ENCODE results near the gene LRRC53.
A peak's percentile ranks its signal among the peaks of the same experiment; 100 is the strongest.

Gene LRRC53

DNA sequence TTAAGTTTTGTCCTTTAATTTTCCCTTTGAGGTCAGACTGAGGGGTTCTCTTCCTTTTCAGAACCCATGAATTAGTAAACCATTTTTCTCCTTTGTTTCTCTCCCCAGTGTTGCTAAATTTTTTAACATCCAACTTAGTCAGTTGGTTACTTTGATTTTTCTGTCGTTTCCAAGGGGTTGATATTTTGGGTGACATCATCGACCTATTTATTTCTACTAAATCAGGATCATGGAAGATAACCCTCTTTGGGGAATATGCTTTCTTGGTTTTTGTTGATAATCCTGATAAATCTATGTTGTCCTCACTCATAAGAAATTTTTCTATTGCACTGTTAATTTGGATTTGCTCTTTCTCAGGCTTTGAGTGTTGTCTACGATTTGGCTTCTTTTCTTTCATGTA is 40.9 kb downstream of the LRRC53 start:
- POLR2A ChIA-PET = no interaction called here
- no CpG with 5 or more reads among the region's 3 CpGs for WGBS (ENCODE audit: insufficient coverage)

GRCh38 chr1:74470936-74471335 is 41.5 kb downstream of the LRRC53 start:
- H3K4me3 ChIP-seq (ENCODE audit: control insufficient read depth in 1 of 7, extremely low read depth in 1 of 7, insufficient read depth in 4 of 7, low read depth in 2 of 7, low read length in 6 of 7) = no peak overlapping the region
- no peaks in the 10 kb centered on the region for H3K36me3 ChIP-seq (ENCODE audit: control insufficient read depth in 4 of 4, insufficient read depth in 4 of 4, low read length in 3 of 4)
- no peaks in the 10 kb centered on the region for H3K4me1 ChIP-seq (ENCODE audit: control extremely low read depth in 1 of 4, control insufficient read depth in 4 of 4, insufficient read depth in 4 of 4, low read length in 3 of 4)
- peaks cover 0 to 3% (median 0%) of the 10 kb centered on the region in 5 experiments for H3K27me3 ChIP-seq (replicated peaks in 2 of 5; ENCODE audit: control insufficient read depth in 4 of 5, insufficient read depth in 5 of 5, low read length in 4 of 5)
- H3K9me3 ChIP-seq (ENCODE audit: control extremely low read depth in 1 of 5, control insufficient read depth in 4 of 5, insufficient read depth in 2 of 5, low read depth in 1 of 5, low read length in 4 of 5) = no peaks in the 10 kb centered on the region
- no peak overlapping the region for H3K27ac ChIP-seq (ENCODE audit: insufficient read depth in 1 of 2, low read depth in 1 of 2, low read length in 2 of 2, poor library complexity in 1 of 2, severe bottlenecking in 2 of 2)
- ChIA-PET CTCF (no interaction called here), POLR2A (no interaction called here)
- no peak for DNase-seq
- WGBS (ENCODE audit: insufficient coverage) = 63% methylated on average over 3 of the region's 3 CpGs

More for the DNA sequence above, 40.9 kb downstream of the LRRC53 start:
- no peaks in the 10 kb centered on the region for H3K9me3 ChIP-seq (ENCODE audit: control extremely low read depth in 1 of 5, control insufficient read depth in 4 of 5, insufficient read depth in 2 of 5, low read depth in 1 of 5, low read length in 4 of 5)
- DNase-seq = no peak
- H3K27ac ChIP-seq (ENCODE audit: insufficient read depth in 1 of 2, low read depth in 1 of 2, low read length in 2 of 2, poor library complexity in 1 of 2, severe bottlenecking in 2 of 2) = no peak overlapping the region
- peaks cover 0 to 3% (median 0%) of the 10 kb centered on the region in 5 experiments for H3K27me3 ChIP-seq (replicated peaks in 2 of 5; ENCODE audit: control insufficient read depth in 4 of 5, insufficient read depth in 5 of 5, low read length in 4 of 5)
- no peak overlapping the region for H3K4me3 ChIP-seq (ENCODE audit: control insufficient read depth in 1 of 7, extremely low read depth in 1 of 7, insufficient read depth in 4 of 7, low read depth in 2 of 7, low read length in 6 of 7)
- H3K36me3 ChIP-seq (ENCODE audit: control insufficient read depth in 4 of 4, insufficient read depth in 4 of 4, low read length in 3 of 4) = no peaks in the 10 kb centered on the region
- CTCF ChIA-PET = no interaction called here
- no peaks in the 10 kb centered on the region for H3K4me1 ChIP-seq (ENCODE audit: control extremely low read depth in 1 of 4, control insufficient read depth in 4 of 4, insufficient read depth in 4 of 4, low read length in 3 of 4)

DNA sequence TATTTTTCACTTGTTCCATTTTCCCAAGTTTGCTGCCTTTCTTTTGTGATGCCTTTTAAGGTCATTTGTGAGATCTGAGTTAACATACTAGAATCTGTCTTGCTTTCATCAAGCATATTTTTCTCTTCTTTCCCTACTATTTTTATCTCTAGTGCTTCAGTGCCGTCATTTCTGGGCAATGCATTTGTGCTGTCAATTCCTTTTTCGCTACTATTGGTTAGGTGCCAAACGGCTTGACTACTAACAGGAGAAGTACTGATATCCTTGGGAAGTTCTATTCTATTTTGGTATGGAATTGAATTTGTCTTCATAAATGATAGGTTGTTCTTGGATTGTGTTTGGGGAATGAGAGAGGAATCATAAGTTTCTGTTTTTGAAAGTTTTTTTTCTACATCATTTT is 42.2 kb downstream of the LRRC53 start:
- 79% methylated on average over 3 of the region's 3 CpGs for WGBS (ENCODE audit: insufficient coverage)
- Histone ChIP-seq H3K9me3 (ENCODE audit: control extremely low read depth in 1 of 5, control insufficient read depth in 4 of 5, insufficient read depth in 2 of 5, low read depth in 1 of 5, low read length in 4 of 5) (no peaks in the 10 kb centered on the region), H3K27ac (ENCODE audit: insufficient read depth in 1 of 2, low read depth in 1 of 2, low read length in 2 of 2, poor library complexity in 1 of 2, severe bottlenecking in 2 of 2) (no peak overlapping the region), H3K36me3 (ENCODE audit: control insufficient read depth in 4 of 4, insufficient read depth in 4 of 4, low read length in 3 of 4) (no peaks in the 10 kb centered on the region), H3K4me3 (ENCODE audit: control insufficient read depth in 1 of 7, extremely low read depth in 1 of 7, insufficient read depth in 4 of 7, low read depth in 2 of 7, low read length in 6 of 7) (no peak overlapping the region), H3K27me3 (replicated peaks in 2 of 5; ENCODE audit: control insufficient read depth in 4 of 5, insufficient read depth in 5 of 5, low read length in 4 of 5) (peaks cover 0 to 3% (median 0%) of the 10 kb centered on the region in 5 experiments), H3K4me1 (ENCODE audit: control extremely low read depth in 1 of 4, control insufficient read depth in 4 of 4, insufficient read depth in 4 of 4, low read length in 3 of 4) (no peaks in the 10 kb centered on the region)
- DNase-seq = no peak
- ChIA-PET CTCF (interaction anchor here (1.9 kb wide), 1 partner anchor 220 kb away, joined by 4 read pairs; no protein-coding TSS in a partner anchor), POLR2A (no interaction called here)

GRCh38 chr1:74468982-74469603 is 43.3 kb downstream of the LRRC53 start:
- Histone ChIP-seq H3K27ac (ENCODE audit: insufficient read depth in 1 of 2, low read depth in 1 of 2, low read length in 2 of 2, poor library complexity in 1 of 2, severe bottlenecking in 2 of 2) (no peak overlapping the region), H3K27me3 (replicated peaks in 2 of 5; ENCODE audit: control insufficient read depth in 4 of 5, insufficient read depth in 5 of 5, low read length in 4 of 5) (peaks cover 0 to 1% (median 0%) of the 10 kb centered on the region in 5 experiments), H3K9me3 (ENCODE audit: control extremely low read depth in 1 of 5, control insufficient read depth in 4 of 5, insufficient read depth in 2 of 5, low read depth in 1 of 5, low read length in 4 of 5) (no peaks in the 10 kb centered on the region), H3K4me3 (ENCODE audit: control insufficient read depth in 1 of 7, extremely low read depth in 1 of 7, insufficient read depth in 4 of 7, low read depth in 2 of 7, low read length in 6 of 7) (no peak overlapping the region), H3K4me1 (ENCODE audit: control extremely low read depth in 1 of 4, control insufficient read depth in 4 of 4, insufficient read depth in 4 of 4, low read length in 3 of 4) (no peaks in the 10 kb centered on the region), H3K36me3 (ENCODE audit: control insufficient read depth in 4 of 4, insufficient read depth in 4 of 4, low read length in 3 of 4) (no peaks in the 10 kb centered on the region)
- CTCF ChIA-PET = interaction anchor here (0.8 to 1.9 kb wide), 2 partner anchors 90 to 221 kb away, joined by 3 to 4 read pairs; no protein-coding TSS in a partner anchor
- WGBS (ENCODE audit: insufficient coverage) = no CpG with 5 or more reads among the region's 2 CpGs
- DNase-seq = peak; percentile 8 to 42 (median 33)
- POLR2A ChIA-PET = no interaction called here

DNA sequence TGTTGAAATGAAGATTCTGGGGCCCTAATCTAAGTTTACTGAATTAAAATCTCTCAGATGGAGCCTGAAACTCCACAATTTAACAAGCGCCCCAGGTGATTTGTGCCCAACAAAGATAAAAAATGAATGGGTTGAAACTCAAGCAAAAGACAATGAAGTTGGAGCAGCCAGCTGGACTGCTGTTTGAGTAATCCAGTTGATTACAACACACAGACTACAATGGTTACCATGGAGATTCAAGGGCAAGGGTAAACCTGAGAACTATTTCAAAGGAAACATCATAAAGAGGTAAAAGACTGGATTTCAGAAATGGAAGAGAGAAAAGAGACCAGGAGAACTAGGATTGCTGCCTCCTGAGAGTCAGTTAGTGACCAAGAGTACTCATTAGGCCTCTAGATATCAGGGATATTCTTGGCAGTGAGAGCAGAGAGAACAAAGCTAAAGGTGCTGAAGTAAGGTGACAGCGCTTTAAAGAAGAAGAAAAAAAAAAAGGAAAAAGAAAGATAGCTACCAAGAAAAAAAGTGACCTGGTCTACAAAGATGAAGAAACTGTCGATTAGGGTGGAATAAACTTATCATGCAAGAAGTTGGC is 44.5 kb downstream of the LRRC53 start:
- POLR2A ChIA-PET = no interaction called here
- CTCF ChIA-PET = no interaction called here
- 94% methylated on average over 2 of the region's 3 CpGs for WGBS (ENCODE audit: insufficient coverage)

DNA sequence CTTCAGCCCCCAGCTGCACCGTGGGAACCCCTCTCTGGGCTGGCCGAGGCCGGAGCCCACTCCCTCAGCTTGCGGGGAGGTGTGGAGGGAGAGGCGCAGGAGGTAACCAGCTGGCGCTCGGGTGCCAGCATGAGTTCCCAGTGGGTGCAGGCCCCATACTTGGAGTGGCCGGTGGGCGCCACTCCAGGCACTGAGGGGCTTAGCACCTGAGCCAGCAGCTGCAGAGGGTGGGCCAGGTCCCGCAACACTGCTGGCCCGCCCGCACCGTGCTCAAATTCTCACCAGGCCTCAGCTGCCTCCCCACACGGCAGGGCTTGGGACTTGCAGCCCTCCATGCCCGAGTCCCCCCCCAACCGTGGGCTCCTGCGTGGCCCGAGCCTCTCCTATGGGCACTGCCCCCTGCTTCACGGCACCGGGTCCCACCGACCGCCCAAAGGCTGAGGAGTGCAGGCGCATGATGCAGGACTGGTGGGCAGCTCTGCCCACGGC is 47.2 kb downstream of the LRRC53 start:
- CTCF ChIA-PET = no interaction called here

More for the DNA sequence above, 44.5 kb downstream of the LRRC53 start:
- no peaks in the 10 kb centered on the region for H3K4me1 ChIP-seq (ENCODE audit: control extremely low read depth in 1 of 4, control insufficient read depth in 4 of 4, insufficient read depth in 4 of 4, low read length in 3 of 4)
- no peaks in the 10 kb centered on the region for H3K9me3 ChIP-seq (ENCODE audit: control extremely low read depth in 1 of 5, control insufficient read depth in 4 of 5, insufficient read depth in 2 of 5, low read depth in 1 of 5, low read length in 4 of 5)
- no peak overlapping the region for H3K27ac ChIP-seq (ENCODE audit: insufficient read depth in 1 of 2, low read depth in 1 of 2, low read length in 2 of 2, poor library complexity in 1 of 2, severe bottlenecking in 2 of 2)
- peaks cover 0 to 1% (median 0%) of the 10 kb centered on the region in 5 experiments for H3K27me3 ChIP-seq (replicated peaks in 2 of 5; ENCODE audit: control insufficient read depth in 4 of 5, insufficient read depth in 5 of 5, low read length in 4 of 5)
- no peak overlapping the region for H3K4me3 ChIP-seq (ENCODE audit: control insufficient read depth in 1 of 7, extremely low read depth in 1 of 7, insufficient read depth in 4 of 7, low read depth in 2 of 7, low read length in 6 of 7)
- H3K36me3 ChIP-seq (ENCODE audit: control insufficient read depth in 4 of 4, insufficient read depth in 4 of 4, low read length in 3 of 4) = no peaks in the 10 kb centered on the region
- DNase-seq = no peak

GRCh38 chr1:74464037-74464436 is 48.4 kb downstream of the LRRC53 start:
- Histone ChIP-seq H3K27ac (ENCODE audit: insufficient read depth in 1 of 2, low read depth in 1 of 2, low read length in 2 of 2, poor library complexity in 1 of 2, severe bottlenecking in 2 of 2) (no peak overlapping the region), H3K4me3 (ENCODE audit: control insufficient read depth in 1 of 7, extremely low read depth in 1 of 7, insufficient read depth in 4 of 7, low read depth in 2 of 7, low read length in 6 of 7) (no peak overlapping the region), H3K27me3 (replicated peaks in 2 of 5; ENCODE audit: control insufficient read depth in 4 of 5, insufficient read depth in 5 of 5, low read length in 4 of 5) (peaks cover 0 to 1% (median 0%) of the 10 kb centered on the region in 5 experiments), H3K36me3 (ENCODE audit: control insufficient read depth in 4 of 4, insufficient read depth in 4 of 4, low read length in 3 of 4) (no peaks in the 10 kb centered on the region), H3K4me1 (ENCODE audit: control extremely low read depth in 1 of 4, control insufficient read depth in 4 of 4, insufficient read depth in 4 of 4, low read length in 3 of 4) (no peaks in the 10 kb centered on the region), H3K9me3 (ENCODE audit: control extremely low read depth in 1 of 5, control insufficient read depth in 4 of 5, insufficient read depth in 2 of 5, low read depth in 1 of 5, low read length in 4 of 5) (no peaks in the 10 kb centered on the region)
- whole genome bisulfite sequencing (ENCODE audit: insufficient coverage) = 93% methylated on average over 3 of the region's 6 CpGs
- POLR2A ChIA-PET = no interaction called here
- CTCF ChIA-PET = no interaction called here
- no peak for DNase-seq

More for the DNA sequence above, 47.2 kb downstream of the LRRC53 start:
- WGBS (ENCODE audit: insufficient coverage) = 100% methylated on average over 12 of the region's 24 CpGs
- Histone ChIP-seq H3K9me3 (ENCODE audit: control extremely low read depth in 1 of 5, control insufficient read depth in 4 of 5, insufficient read depth in 2 of 5, low read depth in 1 of 5, low read length in 4 of 5) (no peaks in the 10 kb centered on the region), H3K36me3 (ENCODE audit: control insufficient read depth in 4 of 4, insufficient read depth in 4 of 4, low read length in 3 of 4) (no peaks in the 10 kb centered on the region), H3K4me3 (ENCODE audit: control insufficient read depth in 1 of 7, extremely low read depth in 1 of 7, insufficient read depth in 4 of 7, low read depth in 2 of 7, low read length in 6 of 7) (no peak overlapping the region), H3K4me1 (ENCODE audit: control extremely low read depth in 1 of 4, control insufficient read depth in 4 of 4, insufficient read depth in 4 of 4, low read length in 3 of 4) (no peaks in the 10 kb centered on the region), H3K27me3 (replicated peaks in 2 of 5; ENCODE audit: control insufficient read depth in 4 of 5, insufficient read depth in 5 of 5, low read length in 4 of 5) (peaks cover 0 to 1% (median 0%) of the 10 kb centered on the region in 5 experiments), H3K27ac (ENCODE audit: insufficient read depth in 1 of 2, low read depth in 1 of 2, low read length in 2 of 2, poor library complexity in 1 of 2, severe bottlenecking in 2 of 2) (no peak overlapping the region)
- no peak for DNase-seq
- POLR2A ChIA-PET = interaction anchor here (0.6 kb wide), 1 partner anchor 9 kb away, joined by 3 read pairs; no protein-coding TSS in a partner anchor

All from common myeloid progenitor, CD34-positive (primary cell).